Stimulated activated CD4-positive, alpha-beta T cell treated with anti-CD3 and anti-CD28 coated beads, Interleukin-2, amount 100 ng/mL, for 48 hours (primary cell): Measurements from ENCODE around the gene UMODL1.

Source experiments
- DNase-seq, 2 donors: peaks; one replicate each; pipeline ENCODE4 v3.0.0-alpha.2; 2020

UMODL1 gene

DNA sequence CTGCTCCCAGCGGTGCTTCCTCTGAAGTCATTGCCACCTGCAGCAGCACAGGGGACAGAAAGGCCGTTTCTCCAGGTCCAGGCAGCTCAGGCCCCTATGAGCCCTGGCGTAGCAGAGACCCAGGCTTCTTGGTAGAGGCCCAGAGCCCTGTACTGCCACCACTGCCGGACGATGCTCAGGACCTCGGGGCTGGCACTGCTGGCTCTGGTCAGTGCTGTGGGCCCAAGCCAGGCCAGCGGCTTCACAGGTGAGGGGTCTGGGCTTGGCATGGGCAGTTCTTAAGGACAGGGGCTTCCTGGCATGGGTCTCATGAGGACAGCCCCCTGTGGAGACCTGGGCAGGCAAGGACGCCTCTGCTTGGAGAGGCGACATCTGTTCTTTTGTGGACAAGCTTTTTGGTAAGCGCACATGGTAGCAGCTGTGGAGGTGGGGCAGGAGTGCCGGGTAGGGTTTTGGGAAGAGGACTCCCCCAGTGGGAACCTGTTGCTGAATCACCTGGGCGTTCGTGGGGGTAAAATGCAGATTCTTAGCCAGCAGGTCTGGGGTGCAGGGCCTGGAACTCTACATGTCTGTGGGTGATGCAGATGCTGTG, at the start of gene UMODL1:
Gene UMODL1, plus strand, starts transcription at position 172 of the 592 bp plus-strand sequence. Its CDS starts 0 bp downstream, at position 172.
- no peak for DNase-seq

DNA sequence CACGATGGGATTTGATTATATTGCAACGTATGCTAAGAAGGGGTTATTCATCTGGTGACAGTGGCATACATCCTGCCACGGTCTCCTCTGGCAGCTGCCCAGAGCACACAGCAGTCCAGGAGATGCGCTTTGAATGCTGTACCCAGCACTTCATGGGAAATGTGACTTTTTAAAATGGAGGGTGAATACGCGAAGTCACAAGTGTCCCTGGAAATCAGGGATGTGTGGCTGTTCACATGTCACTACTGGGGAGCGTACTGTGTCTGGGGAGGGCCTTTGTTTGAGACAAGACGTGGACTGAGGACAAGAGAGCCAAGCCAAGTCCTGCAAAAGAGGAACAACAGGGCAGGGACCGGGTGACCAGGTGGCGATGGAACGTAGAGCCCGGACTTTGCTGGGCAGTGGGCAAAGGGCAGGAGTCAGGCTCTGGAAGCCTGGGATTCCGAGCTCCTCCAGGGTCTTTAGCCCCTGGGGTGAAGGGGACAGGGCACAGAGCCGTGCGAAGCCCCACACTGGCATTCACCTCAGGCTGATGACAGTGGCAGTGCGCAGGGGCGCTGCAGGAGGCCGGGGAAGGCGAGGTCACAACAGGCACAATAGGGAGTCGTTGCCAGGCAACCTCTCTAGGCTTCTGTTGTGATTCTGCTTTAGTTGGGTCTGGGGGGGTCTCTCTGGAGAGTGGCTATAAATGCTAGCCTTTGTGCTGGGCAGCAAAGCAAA, 49.6 kb upstream of the UMODL1 start:
- DNase-seq, result no peak

DNA sequence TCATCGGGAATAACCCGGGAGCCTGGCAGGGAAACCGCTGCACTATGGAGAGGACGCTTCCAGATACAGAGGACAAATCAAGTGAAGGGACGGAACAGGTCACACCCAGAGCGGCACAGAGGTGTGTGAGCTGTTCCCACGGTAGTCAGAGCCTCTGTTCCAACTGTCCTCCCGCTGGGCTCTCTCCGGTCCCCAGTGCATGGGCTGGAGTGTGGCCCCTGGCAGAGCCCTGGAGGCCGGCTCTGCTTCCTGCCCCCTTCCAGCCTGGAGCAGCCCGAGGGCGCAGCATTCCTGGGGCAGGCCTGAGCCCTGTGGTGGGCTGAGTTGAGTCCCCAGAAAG, 49.1 kb upstream of the UMODL1 start:
- no peak for DNase-seq

- DNase-seq, result no peak
Measured at GRCh38 chr21:42022906-42023305, 48.2 kb upstream of the UMODL1 start.

- no peak for DNase-seq
Measured at GRCh38 chr21:42025376-42026081, 45.6 kb upstream of the UMODL1 start.

DNA sequence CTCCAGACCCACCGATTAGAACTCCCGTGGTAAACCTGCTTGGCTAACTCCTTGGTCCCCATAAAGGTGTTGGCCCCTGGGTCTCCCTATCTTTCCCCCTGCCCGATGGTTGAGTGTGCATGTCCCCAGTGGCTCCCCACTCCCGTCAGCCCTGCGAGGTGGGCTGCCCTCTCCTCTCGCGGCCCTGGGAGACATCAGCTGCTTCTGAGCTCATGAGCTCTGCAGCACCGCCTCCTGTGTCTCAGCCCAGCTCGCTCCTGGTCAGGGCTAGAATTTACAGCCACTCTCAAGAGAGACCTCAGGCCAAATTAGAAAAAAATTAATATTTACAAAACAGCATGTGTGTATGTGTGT, 45.1 kb upstream of the UMODL1 start:
- DNase-seq, result no peak

- DNase-seq, result no peak
Measured at GRCh38 chr21:42027085-42027821, 43.9 kb upstream of the UMODL1 start.

GRCh38 chr21:42027822-42028765, 43.0 kb upstream of the UMODL1 start:
- DNase-seq, result no peak

DNA sequence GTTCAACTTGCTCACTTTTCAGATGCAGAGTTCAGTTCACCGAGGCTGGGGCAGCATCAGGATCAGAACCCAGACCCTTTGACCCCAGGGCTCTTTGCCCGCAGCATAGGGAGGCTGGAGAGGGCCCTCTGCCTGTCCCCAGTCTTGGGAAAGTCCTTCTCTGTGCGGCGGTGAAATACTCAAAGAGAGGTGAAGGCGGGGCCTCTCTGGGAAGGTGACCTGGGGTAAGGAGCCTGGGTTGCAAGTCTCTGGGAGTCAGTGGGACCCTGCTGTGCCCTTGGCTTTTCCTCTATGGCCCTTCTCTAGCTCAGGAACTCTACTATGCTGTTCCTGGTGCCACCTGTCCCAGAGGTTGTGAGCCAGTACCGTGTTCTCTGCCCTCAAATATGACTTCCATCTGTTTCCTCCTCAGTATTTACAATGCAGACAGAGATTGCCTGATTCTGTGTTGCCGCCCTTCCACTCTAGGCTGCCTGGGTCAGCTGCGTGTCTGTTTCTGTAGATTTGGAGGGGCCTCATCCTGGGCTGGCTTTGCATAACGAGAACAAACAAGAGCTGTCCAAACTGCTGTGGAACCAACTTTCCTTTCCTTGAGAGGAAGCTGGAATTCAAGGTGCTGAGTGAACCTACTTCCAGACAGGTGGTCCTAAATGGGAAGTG, 42.2 kb upstream of the UMODL1 start:
- DNase-seq, result no peak

DNA sequence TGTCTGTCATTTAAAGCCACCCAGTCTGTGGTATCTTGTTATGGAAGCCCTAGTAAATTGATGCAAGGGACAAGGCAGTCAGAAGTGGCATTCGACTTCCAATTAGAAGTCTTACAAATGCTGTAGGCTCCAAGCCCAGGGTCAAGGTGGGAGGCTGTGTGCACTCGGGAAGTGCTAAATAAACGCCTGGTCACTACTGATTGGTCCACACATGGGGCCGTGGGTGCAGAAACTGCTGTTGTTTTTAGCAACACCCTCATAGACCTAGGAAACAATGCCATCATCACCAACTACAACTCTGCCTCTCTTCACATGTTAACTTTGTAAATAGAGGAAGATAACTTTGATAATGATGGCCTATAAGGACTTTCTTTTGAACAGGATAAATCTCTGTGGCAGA, 40.8 kb upstream of the UMODL1 start:
- no peak for DNase-seq

GRCh38 chr21:42031241-42031640, 39.9 kb upstream of the UMODL1 start:
- no peak for DNase-seq

- no peak for DNase-seq
Measured at GRCh38 chr21:42031816-42032215, 39.3 kb upstream of the UMODL1 start.

DNA sequence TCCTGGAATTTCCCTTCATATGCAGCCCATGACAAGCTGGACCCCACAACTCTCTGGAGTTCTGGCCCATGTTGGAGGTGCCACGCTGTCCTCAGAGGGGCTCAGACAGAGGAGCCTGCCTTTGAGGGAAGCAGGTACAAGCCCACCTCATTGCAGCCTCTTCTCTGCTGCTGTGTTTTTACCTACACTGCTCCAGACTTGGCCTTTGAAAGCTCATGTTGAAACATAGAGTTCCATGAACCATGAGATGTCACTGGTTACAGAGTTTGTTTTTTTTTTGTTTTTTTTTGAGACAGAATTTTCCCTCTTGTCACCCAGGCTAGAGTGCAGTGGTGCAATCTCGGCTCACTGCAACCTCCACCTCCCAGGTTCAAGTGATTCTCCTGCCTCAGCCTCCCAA, 38.9 kb upstream of the UMODL1 start:
- DNase-seq, result no peak

DNA sequence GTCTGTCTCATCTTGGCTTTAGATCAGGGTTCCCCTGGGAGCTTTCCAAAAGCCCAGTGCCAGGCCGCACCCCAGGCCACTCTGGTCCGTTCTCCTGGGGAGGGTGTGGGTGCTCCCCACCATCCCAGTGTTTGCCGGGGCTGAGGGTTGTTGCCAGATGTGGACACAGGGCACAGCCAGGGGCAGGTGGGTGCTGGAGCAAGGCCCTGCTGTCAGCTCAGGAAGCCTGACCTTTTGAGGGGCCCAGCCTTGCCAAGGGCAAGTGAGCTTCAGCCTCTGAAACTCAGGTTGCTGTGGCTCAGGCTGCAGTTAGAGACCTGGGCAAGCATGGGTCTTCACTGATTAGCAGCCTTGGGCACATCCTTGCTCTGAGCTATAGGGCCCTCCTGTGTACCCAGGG, 38.1 kb upstream of the UMODL1 start:
- DNase-seq, result no peak

DNA sequence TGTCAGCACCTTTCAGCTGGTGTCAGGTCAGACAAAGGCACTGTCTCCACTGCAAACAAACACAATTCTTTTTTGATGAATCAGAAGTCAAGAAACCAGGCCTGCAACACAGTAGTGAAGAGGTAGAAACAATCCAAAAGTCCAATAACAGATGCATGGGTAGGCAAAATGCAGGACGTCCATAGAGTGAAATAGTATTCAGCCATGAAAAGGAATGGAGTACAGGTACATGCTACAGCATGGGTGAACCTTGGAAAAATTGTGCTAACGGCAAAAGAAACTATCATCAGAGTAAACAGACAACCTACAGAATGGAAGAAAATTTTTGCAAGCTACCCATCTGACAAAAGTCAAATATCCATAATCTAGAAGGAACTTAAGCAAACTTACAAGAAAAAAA, 34.8 kb upstream of the UMODL1 start:
- no peak for DNase-seq

- DNase-seq, result no peak
Measured at GRCh38 chr21:42037516-42037915, 33.6 kb upstream of the UMODL1 start.

DNA sequence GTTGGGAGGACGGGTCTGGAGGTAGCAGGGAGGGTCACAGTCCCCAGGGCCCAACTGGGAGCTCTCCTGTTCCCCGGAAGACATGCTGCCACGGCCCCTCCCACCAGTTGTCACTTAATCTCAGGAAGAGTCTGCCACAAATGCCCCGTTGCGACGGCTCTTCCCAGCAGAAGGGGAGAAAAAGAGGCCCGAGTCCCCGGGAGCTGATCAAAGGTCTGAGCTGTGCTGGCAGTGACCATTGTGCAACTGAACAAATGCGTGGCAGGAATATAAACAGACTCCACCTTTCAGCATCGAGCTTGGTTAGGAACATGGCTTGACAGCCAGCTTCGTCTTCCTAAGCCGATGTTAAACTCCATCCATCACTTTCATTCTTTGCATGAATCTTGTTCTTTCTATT, 33.2 kb upstream of the UMODL1 start:
- no peak for DNase-seq

DNA sequence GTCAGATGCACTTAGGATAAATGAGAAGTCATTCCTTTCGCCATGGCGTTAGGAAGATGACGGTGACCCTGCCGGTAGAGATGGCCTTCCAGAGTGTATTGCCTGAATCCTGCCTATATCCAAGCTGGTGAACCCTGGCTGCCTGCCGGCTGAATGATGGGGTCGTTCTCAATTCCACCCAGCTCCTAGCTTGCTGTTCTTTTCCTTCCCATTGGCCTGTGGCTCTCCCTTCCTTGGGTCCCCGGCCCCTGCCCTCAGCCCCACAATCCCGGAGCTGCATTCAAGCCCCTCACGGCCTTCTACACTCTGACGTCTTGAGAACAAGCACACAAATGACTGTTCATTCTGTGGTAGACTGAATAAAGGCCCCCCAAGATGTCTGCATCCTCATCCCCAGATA, 32.7 kb upstream of the UMODL1 start:
- no peak for DNase-seq

DNA sequence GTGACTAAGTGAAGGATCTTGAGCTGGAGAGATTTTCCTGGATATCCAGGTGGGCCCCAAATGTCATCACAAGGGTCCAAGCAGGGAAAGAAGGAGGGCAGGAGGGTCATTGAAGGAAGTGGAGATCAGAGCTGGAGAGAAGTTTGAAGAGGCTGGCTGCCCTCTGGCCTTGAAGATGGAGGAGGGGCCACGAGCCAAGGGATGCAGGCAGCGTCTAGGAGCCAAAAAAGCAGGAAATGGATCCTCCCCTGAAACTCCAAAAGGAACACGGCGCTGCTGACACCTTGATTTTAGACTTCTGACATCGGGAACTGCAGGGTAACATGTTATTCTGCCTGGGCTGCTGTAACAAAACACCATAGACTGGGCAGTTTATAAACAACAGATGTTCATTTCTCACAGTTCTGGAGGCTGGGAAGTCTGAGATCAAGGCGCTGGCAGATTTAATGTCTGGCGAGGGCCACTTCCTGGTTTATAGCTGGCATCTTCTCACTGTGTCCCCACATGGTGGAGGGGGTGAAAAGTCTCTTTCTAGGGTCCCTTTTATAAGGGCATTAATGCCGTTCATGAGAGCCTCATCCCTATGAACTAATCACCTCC, 32.2 kb upstream of the UMODL1 start:
- no peak for DNase-seq

- DNase-seq, result no peak
Measured at GRCh38 chr21:42039470-42039901, 31.6 kb upstream of the UMODL1 start.

DNA sequence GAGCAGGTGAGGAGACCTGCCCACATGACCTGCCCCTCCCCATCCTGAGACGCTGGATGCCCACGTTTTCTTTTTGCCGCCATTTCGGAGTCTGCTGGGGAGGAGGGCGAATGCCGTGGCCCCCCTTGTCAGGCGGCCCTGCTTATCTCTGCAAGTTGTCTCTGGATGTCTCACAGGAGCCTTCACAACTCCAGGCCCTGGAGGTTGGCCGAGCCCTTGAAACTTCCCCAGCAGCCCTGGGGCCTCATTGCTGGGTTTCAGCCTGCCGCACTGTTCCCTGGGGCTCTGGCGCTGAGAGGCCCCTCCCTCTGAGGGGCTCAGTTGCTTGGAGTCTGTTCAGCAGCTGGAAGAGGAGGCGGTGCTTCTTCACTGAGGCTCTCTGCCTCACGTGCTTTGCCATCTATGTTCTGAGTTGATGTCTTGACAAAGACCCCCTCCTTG, 31.2 kb upstream of the UMODL1 start:
- no peak for DNase-seq
